PFSK-1 (cell line): ENCODE measurements around the gene HDAC7.

Source experiments
- FOXP2 ChIP-seq: optimal IDR thresholded peaks from 2 replicates; pipeline ENCODE3; 2011; ENCODE audit warnings: borderline replicate concordance, control low read depth, inconsistent platforms; ENCODE audit not compliant: insufficient read depth; ENCODE audit errors: extremely low read length, extremely low read depth
- POLR2AphosphoS5 ChIP-seq: IDR thresholded peaks from 2 replicates; pipeline ENCODE4 v1.6.1; 2012; ENCODE audit warnings: low read depth, mild to moderate bottlenecking, control low read depth, low read length, moderate library complexity
- SIN3A ChIP-seq: IDR thresholded peaks from 2 replicates; pipeline ENCODE4 v1.6.1; 2012; ENCODE audit warnings: mild to moderate bottlenecking, low read length, moderate library complexity, borderline replicate concordance; ENCODE audit not compliant: insufficient read depth
- TAF1 ChIP-seq: IDR thresholded peaks from 2 replicates; pipeline ENCODE4 v1.6.1; 2012; ENCODE audit warnings: low read length, control low read depth, borderline replicate concordance; ENCODE audit not compliant: insufficient read depth
- TF ChIP-seq, protein P1 (sequence below), 2 experiments: IDR thresholded peaks; 2 replicates each; pipeline versions ENCODE4 v1.6.1 to v1.8.0; 2011 to 2012; ENCODE audit warnings: low read depth in 2 of 2, low read length in 2 of 2, control low read depth in 1 of 2, inconsistent platforms in 1 of 2, mild to moderate bottlenecking in 1 of 2, moderate library complexity in 1 of 2; ENCODE audit not compliant: insufficient read depth in 1 of 2

HDAC7 gene

DNA sequence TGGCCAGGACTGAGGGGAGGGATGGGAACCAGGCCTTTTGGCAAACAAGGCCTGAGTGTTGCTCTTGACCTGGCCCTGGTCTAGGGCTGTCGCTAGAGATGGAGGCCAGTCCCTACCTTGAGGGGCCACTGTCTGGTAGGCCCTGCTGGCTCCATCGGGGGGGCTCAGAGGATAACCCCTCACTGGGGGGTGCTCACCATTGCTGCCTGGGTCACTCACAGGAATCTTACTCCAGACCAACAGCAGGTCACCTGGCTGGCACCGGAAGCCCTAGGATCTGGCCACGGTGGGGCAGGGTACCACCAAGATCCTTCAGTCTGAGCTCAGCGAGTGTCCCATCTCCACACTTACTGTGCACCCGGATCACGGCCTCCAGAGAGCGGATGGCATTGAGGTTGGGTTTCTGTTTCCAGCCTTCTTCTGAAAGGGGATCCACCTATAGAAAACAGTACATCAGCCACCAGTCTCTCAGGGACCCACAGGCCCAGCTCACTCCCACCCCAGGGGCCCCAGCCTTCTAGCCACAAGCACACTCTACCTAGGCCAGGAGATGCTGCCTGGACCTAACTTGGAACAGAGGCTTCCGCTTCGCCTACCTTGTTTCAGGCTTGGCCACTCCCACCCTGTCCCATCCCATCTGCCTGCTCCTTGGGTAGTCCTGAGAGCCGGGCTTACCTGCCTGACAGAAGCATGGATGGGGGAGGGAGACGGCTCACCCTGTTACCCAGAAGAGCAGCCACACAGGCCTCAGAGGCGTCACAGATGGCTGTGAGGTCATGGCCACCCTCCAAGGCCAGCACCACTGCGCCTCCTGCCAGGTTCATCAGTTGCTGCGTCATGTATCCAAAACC is 34.4 kb downstream of the HDAC7 start:
- TF ChIP-seq POLR2AphosphoS5 (no peak), SIN3A (no peak), TAF1 (no peak), FOXP2 (no peak)
- TF ChIP-seq, protein P1, sequence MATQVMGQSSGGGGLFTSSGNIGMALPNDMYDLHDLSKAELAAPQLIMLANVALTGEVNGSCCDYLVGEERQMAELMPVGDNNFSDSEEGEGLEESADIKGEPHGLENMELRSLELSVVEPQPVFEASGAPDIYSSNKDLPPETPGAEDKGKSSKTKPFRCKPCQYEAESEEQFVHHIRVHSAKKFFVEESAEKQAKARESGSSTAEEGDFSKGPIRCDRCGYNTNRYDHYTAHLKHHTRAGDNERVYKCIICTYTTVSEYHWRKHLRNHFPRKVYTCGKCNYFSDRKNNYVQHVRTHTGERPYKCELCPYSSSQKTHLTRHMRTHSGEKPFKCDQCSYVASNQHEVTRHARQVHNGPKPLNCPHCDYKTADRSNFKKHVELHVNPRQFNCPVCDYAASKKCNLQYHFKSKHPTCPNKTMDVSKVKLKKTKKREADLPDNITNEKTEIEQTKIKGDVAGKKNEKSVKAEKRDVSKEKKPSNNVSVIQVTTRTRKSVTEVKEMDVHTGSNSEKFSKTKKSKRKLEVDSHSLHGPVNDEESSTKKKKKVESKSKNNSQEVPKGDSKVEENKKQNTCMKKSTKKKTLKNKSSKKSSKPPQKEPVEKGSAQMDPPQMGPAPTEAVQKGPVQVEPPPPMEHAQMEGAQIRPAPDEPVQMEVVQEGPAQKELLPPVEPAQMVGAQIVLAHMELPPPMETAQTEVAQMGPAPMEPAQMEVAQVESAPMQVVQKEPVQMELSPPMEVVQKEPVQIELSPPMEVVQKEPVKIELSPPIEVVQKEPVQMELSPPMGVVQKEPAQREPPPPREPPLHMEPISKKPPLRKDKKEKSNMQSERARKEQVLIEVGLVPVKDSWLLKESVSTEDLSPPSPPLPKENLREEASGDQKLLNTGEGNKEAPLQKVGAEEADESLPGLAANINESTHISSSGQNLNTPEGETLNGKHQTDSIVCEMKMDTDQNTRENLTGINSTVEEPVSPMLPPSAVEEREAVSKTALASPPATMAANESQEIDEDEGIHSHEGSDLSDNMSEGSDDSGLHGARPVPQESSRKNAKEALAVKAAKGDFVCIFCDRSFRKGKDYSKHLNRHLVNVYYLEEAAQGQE (IDR thresholded peaks at IDR 0.05; ENCODE audit: insufficient read depth in 1 of 2, low read depth in 2 of 2, low read length in 2 of 2) = no peak

DNA sequence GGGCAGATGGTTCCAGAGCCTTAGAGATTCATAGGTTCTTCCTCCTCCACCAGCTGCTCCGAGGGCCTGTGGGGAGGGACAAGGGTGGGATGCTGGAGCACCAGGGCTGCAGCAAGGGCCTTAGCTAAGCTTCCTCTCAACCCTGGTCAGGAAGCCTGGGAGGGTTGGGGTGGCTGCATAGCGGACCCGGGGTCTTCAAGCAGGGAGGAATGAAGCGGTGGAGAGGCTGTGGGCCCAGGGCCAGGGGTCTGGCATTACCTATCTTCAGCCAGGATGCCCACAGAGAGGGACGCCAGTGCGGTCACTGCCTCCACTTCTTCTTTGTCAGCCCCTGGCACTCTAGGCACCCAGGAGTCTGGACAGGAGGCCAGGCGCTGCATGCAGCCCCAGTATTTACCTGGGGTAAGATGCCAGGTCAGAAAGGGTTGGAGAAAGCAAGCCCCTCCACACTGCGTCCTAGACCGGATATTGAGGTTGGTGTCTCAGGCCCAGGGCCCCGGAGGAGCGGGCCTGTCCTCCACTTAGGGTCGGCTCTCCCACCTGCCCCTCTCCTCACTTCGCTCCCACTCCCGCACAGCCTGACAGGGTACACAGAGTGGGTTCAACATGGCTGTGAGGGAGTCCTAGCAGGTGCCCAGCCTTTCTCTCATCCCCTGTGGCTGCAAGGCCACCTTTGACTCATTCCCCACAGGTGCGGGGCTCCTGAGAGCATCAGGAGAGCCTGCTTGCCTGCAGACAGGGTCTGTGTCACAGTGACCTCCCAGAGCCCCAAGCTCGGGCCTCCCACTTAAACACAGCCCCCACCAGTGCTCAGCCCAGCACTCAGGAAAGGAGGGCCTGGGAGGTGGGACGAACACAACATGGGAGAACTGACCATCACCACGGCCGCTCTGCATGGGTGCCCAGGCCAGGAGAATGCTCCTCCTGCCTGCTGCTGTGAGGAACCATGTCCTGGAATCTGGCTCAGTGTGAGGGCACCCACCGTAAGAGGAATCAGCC is 35.6 kb downstream of the HDAC7 start:
- TF ChIP-seq SIN3A = no peak
- TF ChIP-seq POLR2AphosphoS5 = no peak
- TF ChIP-seq, protein P1 (IDR thresholded peaks at IDR 0.05; ENCODE audit: insufficient read depth in 1 of 2, low read depth in 2 of 2, low read length in 2 of 2) = no peak
- TF ChIP-seq FOXP2 = no peak
- TF ChIP-seq TAF1 = no peak

DNA sequence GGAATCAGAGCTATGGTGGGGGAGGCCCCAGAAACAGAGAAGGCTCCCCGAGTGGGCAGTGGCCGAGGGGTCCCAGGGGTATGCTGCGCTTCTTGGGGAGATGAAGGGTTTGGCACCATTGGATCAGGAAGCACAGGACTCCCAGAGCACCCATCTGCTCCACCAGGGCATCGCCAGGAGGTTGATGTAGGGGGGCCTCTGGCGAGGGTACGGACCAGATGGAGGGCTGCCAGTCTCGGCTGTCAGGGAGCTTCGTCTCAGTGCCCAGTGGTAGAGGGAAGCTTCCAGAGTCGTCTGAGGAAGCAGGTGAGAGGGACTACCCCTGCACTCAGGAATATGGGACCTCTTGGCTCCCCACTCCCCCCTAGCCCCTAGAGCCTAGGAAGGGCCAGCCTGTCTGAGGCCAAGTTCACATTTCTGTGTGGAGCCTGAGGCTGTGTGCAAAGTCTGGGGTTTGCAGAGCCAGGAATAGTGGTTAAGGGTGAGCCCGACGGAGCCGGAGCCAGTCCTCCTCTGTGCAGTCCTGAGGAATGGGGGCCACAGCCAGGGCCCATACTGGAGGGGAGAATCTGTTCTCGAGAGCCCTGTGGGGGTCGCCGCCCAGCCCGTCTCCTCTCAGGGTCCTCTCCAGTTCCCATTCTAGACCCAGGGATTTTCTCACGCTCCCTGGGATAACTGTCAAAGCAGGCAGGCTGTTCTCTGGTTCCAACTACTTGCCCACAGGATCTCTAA is 36.5 kb downstream of the HDAC7 start:
- no peak for TF ChIP-seq SIN3A
- TF ChIP-seq FOXP2 = no peak
- TF ChIP-seq, protein P1 (IDR thresholded peaks at IDR 0.05; ENCODE audit: insufficient read depth in 1 of 2, low read depth in 2 of 2, low read length in 2 of 2) = no peak
- no peak for TF ChIP-seq TAF1
- no peak for TF ChIP-seq POLR2AphosphoS5

DNA sequence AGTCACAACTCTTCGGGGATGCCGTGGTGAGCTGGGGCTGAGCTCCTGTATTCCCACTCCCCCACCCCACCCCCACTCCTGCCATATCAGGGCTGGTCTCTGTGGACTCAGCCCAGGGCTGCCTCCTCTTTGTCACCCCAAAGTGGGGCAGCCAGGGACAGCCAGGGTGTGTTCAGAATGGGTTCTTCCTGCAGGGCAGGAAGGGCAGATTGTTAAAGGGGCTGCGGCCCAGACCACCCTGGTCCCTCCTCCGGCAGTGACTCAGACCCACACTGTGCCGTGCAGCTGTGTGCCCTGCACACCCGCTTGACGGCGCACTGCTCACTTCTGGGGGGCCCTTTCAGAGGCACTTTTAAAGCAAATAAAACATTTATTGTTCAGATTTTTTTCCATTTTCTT is 37.3 kb downstream of the HDAC7 start:
- TF ChIP-seq TAF1 = no peak
- TF ChIP-seq, protein P1 (IDR thresholded peaks at IDR 0.05; ENCODE audit: insufficient read depth in 1 of 2, low read depth in 2 of 2, low read length in 2 of 2) = no peak
- no peak for TF ChIP-seq POLR2AphosphoS5
- TF ChIP-seq SIN3A = no peak
